ENCODE results near the gene SOSTDC1.
"Not testable (repeated sequence)": the region's sequence is repeated elsewhere in the genome, so short reads cannot be mapped to it uniquely, and the experiment has no call there.

The SOSTDC1 gene

DNA sequence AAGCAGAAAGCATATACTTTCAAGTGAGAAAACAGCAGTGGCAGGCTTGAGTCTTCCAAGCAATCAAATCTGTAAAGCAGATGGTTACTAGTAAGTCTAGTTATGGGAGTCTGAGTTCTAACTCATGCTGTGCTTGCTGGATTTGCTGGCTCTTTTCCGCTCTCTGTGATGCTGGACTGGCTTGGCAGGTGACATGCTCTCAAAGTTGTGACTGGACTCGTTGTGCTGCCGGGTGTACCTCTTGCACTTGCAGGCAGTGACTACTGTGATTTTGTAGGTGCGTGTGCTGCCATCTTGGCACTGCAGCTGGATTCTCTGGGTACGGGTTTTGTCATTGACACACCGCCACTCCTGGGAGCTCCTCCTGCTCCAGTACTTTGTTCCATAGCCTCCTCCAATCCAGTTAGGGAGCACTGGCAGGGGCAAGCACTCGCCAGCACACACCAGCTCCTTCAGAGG, 3.1 kb downstream of the SOSTDC1 start:
- DNase-seq (ENCODE audit: low spot score) = no peak

DNA sequence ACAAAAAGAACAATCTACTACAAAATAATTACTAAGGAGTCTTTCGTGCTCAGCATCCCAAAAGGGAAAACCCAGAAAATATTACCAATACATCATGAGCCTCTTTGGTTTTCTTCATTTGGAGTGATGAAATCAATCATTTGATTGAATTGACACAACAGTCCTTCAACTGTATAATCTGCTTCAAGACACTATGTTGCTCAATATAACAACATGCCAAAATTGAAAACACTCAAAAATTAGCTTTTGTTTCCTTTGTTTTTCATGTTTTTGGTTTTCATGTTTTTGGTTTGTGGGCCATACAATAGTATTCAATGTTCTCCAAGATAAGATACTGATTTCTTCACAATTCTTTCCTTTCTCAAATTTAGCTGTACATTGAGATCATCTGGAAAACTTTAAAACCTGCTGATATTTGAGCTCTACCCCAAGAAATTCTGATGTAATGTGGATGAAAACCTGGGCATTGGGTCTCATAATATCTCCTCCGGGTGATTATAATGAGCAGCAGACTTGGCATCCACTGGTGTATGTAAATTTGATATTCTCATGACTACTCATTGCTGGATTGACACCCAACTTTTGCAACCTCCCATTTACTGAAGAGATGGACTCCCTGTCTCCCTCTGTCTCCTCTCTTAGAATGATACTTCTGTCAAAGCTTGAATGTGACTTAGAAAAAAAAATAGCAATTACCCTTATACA, 4.6 kb downstream of the SOSTDC1 start:
- no peak for DNase-seq (ENCODE audit: low spot score)

DNA sequence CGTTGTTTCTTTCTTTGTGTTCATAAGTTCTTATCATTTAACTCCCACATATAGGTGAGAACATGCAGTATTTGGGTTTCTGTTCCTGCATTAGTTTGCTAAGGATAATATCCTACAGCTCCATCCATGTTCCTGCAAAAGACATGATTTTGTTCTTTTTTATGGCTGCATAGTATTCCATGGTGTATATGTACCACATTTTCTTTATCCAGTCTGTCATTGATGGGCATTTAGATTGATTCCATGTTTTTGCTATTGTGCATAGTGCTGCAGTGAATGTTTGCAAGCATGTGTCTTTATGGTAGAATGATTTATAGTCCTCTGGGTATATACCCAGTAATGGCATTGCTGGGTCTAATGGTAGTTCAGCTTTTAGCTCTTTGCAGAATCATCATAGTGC, 9.2 kb downstream of the SOSTDC1 start:
- not testable (repeated sequence) for DNase-seq (ENCODE audit: low spot score)

DNA sequence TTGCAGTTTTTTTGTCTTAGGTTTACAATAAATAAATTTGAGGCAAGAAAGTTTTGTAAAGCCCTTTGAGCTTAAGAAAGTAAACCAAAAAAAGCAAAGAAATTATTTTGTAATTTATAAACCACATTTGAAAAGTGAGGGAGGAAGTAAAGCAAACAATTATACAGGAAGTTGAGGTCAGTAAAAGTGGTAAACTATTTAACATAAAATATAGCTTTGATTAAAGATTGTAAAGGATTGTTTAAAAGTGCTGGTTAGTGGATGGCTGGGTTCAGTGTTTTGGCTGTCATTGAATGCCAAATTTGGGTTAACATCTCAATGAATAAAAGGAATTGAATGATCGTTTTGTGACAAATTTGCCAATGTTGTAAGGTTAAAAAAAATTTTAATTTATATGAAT, 9.9 kb downstream of the SOSTDC1 start:
- no peak for DNase-seq (ENCODE audit: low spot score)

DNA sequence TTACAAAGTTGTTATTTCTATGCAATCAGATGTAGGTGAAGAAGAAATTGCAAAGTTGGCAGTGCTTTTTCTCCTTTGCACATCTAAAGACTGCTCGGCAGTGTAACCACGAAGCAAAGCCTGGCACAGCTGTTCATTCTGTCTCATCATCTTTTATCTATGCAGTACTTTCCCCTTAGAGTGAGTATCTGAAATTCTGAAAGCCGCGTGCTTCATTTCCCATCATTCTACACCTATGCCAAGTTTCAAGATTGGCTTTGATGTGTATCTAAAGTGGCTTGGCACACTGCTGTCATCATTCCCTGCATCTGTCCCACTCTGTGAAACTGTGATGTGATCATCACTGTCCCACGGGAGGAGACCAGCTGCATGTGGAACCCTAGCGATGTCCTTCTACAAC, 15.2 kb downstream of the SOSTDC1 start:
- no peak for DNase-seq (ENCODE audit: low spot score)

DNA sequence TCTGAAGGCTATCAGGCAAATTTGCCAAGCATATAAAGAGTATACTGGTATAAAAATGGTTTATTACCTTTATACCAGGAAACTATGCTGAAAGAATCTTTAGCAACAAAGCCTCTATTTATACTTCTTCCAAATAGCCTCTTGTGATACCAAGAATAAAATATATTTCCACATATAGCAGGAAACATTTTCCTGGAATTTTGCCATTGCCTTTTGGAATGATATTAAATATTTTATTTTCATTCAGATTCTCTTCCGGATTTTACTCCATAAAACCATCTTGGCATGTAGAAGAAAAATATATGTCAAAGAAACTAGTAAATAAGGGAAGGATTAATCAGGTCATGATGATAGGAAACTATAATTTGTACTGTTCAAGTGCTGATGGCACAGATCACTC, 17.7 kb downstream of the SOSTDC1 start:
- no peak for DNase-seq (ENCODE audit: low spot score)

DNA sequence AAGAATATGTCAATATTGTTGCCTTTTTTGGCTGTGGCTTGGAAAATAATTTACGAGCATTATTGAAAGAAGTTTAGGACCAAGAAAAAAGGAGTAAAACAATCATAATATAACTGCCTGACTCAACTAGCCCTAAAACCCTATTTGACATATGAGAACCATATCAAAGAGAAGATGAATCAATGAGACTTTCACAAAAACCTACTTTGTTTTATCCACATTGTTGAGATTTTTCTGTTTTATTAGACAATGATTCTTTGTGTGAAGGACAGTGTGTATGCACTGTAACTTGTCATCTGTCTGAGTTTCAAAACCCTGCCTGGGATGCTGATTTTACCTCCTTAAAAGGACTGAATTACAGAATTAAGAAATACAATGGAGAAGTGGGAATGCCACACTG, 19.0 kb downstream of the SOSTDC1 start:
- DNase-seq (ENCODE audit: low spot score) = no peak

DNA sequence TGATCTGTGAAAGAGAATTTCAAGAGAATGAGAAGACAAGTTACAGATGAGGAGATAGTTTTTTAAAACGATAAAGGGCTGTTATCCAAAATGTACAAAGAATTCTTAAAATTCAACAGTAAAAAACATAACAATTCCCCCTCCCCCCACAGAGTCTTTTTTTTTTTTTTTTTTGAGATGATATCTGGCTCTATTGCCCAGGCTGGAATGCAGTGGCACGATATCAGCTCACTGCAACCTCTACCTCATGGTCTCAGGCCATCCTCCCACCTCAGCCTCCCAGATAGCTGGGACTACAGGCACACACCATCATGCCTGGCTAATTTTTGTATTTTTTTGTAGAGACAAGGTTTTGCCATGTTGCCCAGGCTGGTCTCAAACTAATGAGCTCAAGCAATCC, 21.7 kb downstream of the SOSTDC1 start:
- DNase-seq (ENCODE audit: low spot score) = not testable (repeated sequence)

DNA sequence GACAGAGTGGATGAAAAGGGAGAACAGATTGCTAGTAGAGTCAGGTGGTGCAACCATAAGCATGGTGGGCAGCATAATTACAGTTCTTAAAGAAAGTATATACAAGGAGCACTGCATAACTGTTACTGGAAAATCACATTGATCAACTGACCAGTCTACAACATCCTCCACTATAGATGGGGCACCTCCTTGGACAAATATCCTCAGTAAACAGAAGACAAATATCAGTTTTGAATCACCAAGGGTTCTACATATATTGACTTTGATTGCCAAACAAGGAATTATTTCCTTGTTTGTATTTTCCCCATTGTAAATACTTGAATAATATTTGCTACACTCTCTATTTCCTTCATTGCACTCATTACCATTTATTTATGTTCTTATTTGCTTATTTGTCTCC, 26.6 kb downstream of the SOSTDC1 start:
- DNase-seq (ENCODE audit: low spot score) = no peak

DNA sequence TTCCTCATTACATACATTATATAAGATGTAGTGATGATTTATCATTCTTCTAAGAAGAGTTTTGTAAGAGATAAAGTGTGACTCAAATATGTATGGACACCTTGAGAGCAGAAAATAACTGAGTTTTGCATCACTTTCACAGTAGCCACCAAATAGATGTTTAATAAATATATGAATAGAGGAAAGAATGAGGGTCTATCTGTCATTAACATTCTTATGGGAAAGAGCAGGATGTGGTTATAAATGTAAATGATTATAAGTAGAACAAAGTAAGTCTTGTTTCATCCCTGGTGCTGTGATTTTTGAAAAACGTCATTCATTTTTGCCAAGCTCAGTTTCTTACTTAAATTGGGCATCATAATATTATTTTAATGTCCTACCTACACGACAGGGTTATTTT, 29.2 kb downstream of the SOSTDC1 start:
- DNase-seq (ENCODE audit: low spot score) = no peak

DNA sequence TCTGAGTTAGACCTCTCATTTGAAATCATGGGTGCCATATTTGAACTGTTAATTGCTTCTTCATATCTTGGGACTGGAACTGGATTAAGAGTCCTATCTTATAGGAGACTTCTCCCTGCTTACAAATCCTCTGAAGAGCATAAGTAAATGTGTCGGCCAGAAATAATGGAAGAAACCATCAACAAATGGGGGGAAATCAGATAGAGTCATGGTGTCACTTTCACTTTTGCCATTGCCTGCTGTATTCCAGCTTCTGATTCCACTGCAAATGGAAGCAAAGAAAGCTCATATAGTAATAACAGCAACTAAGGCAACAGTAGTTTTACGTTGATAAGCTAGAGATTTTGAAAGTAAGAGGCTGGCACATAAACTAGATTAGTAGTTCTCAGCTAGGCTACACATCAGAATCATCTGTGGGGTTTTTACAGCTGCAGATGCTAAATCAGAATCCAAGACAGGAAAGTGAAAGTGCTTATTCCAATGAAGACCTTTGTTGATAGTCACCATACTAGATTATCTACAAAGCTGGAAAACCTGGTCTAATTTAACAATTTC, 31.9 kb downstream of the SOSTDC1 start:
- no peak for DNase-seq (ENCODE audit: low spot score)

DNA sequence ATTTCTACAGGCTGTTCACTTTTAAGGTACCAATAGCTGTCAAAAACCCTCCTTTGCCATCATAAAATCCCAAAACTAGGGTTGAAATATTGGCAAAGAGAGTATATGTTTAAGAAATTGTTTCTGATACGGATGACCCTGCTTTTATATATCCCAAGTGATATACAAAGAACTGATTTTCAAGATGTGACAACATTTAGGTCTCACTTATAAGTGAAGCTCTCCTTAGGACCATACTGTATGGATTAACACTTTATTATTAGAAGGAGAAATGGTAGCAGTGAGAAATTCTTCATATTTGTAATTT, 33.2 kb downstream of the SOSTDC1 start:
- no peak for DNase-seq (ENCODE audit: low spot score)

DNA sequence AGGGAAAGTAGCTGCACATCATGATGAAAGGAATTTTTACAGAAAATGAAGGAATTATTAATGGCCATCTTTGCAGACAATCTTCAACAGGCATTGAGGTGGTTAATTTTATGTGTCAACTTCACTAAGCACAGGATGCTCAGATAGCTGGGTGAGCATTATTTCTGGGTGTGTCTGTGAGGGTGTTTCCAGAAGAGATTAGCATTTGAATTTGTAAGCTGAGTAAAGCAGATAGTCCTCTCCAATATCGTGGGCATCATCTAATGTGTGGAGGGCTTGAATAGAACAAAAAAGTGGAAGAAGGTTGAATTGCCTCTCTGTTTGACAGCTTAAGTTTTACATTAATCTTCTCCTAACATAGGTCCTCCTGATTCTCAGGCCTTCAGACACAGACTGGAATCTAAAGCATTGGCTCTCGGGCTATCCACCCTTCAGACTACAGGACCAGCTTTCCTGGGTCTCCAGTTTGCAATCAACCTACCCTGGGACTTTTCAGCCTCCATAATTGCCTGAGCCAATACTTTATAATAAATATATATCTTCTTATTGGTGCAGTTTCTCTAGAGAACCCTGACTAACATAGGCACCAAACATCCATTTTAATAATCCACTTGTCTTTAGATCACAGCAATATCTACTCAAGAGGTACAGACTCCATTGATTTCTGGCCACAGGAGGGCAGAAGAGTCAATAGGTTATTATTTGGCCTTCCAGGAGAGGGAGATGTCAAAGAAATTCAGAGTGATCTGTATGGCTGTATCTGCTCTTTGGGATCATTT, 33.7 kb downstream of the SOSTDC1 start:
- peak; percentile 43 for DNase-seq (ENCODE audit: low spot score)

DNA sequence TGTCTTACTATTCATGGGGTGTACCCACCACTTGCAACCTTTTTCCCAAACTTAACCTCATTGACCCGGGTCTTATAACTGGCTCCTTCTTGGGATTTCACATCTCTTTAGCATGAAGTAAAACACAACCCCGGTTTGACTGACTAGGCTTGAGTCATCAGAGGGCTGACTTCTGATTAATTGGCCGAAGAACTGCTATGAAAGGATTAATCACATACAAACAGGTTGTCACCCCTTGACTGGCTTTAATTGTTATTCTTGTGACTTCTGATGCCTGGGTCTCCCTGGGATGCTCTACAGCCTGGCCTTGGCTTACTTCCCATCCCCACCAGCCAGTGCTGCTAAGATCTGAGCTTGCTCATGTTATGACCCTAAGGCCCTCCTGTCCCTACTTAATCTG, 35.4 kb downstream of the SOSTDC1 start:
- DNase-seq (ENCODE audit: low spot score) = no peak

DNA sequence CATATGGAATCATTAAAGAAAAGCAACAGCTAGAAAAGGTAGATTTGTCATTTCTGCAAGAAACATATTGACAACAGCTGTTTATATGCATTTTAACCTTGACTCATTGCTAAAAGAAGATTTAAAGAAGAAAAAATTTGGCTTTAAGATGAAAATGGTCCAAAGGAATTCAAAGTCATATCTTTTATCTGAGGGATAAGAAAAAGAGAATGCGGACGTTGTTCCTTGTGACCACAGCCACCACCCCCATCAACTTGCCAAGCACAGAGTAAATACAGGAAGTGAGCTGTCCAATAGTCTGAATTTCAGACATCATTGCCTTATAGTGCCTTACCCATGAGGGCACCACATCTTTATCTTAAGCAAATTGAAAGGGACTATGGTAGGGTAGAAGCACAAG, 36.9 kb downstream of the SOSTDC1 start:
- no peak for DNase-seq (ENCODE audit: low spot score)

DNA sequence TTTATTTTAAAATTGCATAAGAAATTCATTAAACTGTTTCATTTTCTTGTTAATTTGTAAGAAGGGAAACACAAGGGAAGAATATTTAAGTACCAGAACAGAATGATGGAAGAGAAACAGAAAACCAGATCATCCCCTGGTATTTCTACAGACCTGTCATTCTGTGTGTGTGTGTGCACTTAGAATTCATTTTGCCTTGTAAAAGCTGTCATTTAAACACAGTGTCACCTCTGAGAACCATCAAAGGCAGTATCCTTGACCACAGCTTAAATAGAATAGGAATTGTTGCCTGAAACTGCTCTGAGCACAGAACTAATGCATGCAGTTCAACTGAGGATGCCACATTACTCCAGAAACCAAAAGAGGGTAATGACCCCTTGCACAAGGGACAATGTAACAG, 37.4 kb downstream of the SOSTDC1 start:
- no peak for DNase-seq (ENCODE audit: low spot score)

DNA sequence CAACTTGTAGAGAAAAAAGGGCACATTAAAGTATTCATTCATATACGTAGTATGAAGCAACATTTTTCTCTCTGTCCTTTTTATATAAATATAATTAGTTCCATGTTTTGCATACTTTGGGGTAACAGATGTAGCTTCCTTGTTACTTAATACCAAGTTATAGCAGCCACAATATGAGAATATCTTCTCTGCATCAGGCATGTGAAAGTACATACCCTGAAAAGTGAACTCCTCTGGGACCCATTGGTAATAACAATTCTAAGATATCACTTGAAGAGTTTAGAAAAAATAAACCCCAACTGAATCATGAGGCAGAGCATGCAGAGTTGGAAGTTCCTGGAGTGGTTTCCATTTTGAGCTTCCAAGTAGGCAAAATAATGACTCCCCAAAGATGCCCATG, 41.8 kb downstream of the SOSTDC1 start:
- DNase-seq (ENCODE audit: low spot score) = no peak

DNA sequence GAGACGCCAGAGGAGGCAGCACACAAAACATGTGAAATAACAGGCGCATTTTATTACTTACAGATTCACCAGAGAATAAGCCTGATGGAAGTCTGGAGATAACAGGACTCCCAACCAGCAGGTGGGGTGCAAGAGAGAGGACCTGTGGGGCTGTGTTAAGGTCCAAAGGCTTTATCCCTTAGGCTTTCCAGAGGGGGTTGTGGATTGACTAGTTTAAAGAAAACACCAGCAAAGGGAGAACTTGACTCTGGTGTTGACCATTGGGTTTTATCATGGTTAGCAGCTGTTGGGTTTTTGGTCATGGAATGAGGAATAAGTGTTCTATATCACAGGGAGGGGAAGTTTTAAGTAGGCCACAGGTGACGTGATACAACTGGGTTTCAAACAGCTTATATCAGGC, 42.6 kb downstream of the SOSTDC1 start:
- no peak for DNase-seq (ENCODE audit: low spot score)

DNA sequence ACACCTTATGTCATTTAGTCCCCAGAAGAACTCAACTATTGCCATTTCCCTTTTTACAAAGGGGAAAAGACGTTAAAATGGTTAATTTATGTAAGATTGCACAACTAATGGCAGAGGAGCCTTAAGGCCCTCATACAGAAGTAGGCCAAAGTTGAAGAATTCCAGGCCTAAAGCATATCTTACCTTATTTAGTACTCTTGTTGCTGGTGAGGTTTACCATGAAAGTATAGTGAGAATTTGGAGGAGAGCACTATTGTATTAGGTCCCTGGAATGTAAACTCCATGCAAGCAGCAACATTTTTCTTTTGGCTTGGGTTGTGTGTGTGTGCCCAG, 43.5 kb downstream of the SOSTDC1 start:
- no peak for DNase-seq (ENCODE audit: low spot score)

DNA sequence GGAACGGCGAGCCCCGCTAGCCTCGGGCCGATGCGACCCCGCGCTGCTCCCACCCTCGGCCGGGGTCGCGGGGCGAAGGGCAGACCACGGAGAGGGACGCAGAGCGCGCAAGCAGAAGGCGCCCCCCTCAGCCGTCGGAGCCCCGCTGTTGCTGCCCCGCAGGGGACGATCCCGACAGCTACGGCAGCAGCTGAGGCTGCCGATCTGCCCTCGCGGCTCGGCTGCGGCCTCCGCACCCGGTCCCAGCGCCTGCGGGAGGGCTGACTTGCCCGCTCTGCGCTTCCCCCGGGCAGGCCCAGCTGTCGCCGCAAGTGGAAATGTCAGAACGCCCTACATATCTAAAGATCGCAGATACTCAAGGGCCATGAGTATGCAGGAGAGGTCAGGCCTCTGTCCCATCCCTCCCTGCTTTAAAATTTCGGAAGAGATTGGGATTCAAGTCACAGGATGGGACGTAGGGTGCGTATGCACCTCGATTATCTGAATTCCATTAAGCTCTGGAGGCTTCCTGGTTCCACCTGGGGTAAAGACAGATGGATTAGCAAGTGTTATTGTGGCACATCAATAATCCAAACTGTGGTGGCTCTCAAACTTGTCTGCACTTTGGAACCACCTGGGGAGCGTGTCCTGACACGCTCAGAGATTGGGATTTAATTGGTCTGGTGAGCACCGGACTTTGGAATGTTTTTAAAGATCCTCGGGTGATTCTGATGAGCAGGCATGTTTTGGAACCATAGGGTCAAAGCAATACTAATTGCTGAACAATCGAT, 44.0 kb downstream of the SOSTDC1 start, which contains the start of gene CRPPA:
Gene CRPPA (minus strand): TSS at position 206 of the 770 bp plus-strand sequence. CDS start 216 bp downstream, outside the sequence.
- DNase-seq (ENCODE audit: low spot score) = peak; percentile 27

DNA sequence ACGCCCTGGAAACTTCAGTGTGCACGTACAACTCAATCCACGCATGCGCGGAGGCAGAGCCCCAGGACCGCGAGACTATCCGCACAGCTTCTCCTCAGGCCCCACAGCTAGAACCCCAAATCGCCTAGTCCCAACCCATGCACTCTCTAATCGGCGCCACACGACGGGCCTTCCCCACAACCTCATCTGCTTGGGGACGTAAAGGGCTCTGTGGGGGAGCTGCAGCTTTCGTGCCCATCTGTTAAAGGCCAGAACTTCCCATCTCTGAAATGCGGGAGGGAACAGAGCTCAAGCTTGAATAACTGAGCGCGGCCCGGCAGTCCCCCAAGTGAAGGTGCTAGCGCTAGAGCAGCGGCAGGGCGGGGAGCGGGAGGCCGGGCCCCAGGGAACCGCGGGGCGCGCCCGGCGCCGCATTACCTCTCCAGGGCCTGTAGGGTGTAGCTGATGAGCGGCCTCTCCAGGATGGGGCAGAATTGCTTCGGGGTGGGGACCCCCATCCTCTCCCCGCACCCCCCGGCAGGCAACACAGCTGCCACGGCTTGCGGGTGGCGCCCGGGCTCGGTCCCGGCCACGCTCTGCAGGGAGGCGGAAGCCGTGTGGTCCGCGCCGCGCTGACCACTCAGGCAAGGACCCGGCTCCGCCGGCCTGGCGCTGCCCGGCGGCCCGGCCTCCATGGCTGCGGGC, 44.7 kb downstream of the SOSTDC1 start:
- peak; percentile 90 for DNase-seq (ENCODE audit: low spot score)

DNA sequence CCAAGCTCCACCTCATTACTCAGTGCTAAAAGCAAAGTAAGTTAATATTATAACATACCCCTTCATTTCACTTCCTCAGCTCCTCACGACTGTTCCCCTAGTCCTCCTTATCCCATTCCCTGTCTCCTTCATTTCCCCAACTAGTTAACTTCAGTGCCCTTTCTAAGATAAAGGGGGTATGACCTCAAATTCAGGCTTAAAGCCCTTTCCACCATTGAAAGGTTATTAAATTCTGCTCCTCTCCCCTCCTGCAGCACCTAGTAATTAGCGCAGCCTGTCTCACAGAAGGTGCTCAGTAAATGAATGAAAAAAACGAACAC, 45.2 kb downstream of the SOSTDC1 start:
- DNase-seq (ENCODE audit: low spot score) = no peak

Data from AG08395 (cell line).